Omental fat pad (tissue), 4 donors: ENCODE results near the gene STON1. TPM values are rescaled to one million over a fixed set of nuclear protein-coding genes. Genes with fewer than 3 reads are reported as not detected.

Experiments
- ATAC-seq: fragments of 150-250 bp; one replicate; pipeline ENCODE4 v1.9.1; 2016; ENCODE audit warnings: mild to moderate bottlenecking, moderate library complexity; ENCODE audit not compliant: low FRiP score
- DNase-seq: peaks from one replicate; pipeline ENCODE4 v3.0.0-alpha.2; 2019; ENCODE audit warnings: low spot score
- CTCF ChIP-seq, 3 donors: fragments of 450-650 bp; IDR thresholded peaks; one replicate each; pipeline ENCODE4 v1.5.1; 2016 to 2017; ENCODE audit warnings: antibody characterized with exemption in 3 of 3, mild to moderate bottlenecking in 3 of 3, moderate library complexity in 2 of 3
- small RNA-seq: library from RNA; depleted of rRNA; stranded (forward); fragments of <200 nt; gene quantifications from one replicate; pipeline ENCODE3, GENCODE V24; 2016
- total RNA-seq, 4 donors: library from RNA; depleted of rRNA; stranded (reverse); fragments of >200 nt; gene quantifications; one replicate each; pipeline ENCODE4 v1.1.0, GENCODE V29; 2016

The STON1 gene
- total RNA-seq, 4 donors from 2014 or later, result 44.8 to 124 (median 93.9) TPM

GRCh38 chr2:48638261-48638660, 108.3 kb downstream of the STON1 start:
- DNase-seq (no peak), ATAC-seq (no peak)
- no peak for TF ChIP-seq CTCF (IDR thresholded peaks at IDR 0.05)

Small RNA genes lying within 50 kb of the gene (small RNA-seq; reads per million reads assigned to genes)
- gene RNU6-282P (not detected), gene TPT1P11 (not detected)

Other genes starting within 250 kb of the STON1 start
- gene FOXN2, start 215.5 kb upstream of the STON1 start, total RNA-seq, result 10 to 100 TPM; 39.0 to 73.5 (median 53.7) TPM
- 10 to 100 TPM; 22.7 to 37.5 (median 27.4) TPM for gene PPP1R21, start 89.4 kb upstream of the STON1 start, total RNA-seq
- 1 to 10 TPM in 2 of 4 donors, not detected in 2; 1.1 to 2.4 TPM for gene GTF2A1L, start 87.7 kb downstream of the STON1 start, total RNA-seq
- gene LHCGR, start 225.6 kb downstream of the STON1 start, total RNA-seq, result 10 to 100 TPM in 1 of 4 donors, 1 to 10 TPM in 1, under 1 TPM in 1, not detected in 1; 0.96 to 13.1 (median 1.2) TPM